Endothelial cell of umbilical vein (primary cell): ENCODE results near the gene ENTPD6.

Source experiments
- EZH2 ChIP-seq: IDR thresholded peaks from 2 replicates; pipeline ENCODE4 v1.6.1; 2012; ENCODE audit warnings: borderline replicate concordance, low read depth, mild to moderate bottlenecking, moderate library complexity, low read length, inconsistent platforms; ENCODE audit not compliant: severe bottlenecking
- POLR2A ChIP-seq: IDR thresholded peaks from 2 replicates; pipeline ENCODE4 v1.6.1; 2012; ENCODE audit warnings: low read depth, mild to moderate bottlenecking, control low read depth, low read length
- TF ChIP-seq, protein P1 (sequence below), 2 donors: IDR thresholded peaks; 1 replicate in 1 of 2; 2 replicates in 1 of 2; pipeline ENCODE4 v1.5.1; 2011; ENCODE audit warnings: low read length in 2 of 2, mild to moderate bottlenecking in 2 of 2, moderate library complexity in 2 of 2, control low read depth in 1 of 2, inconsistent platforms in 1 of 2, low read depth in 1 of 2; ENCODE audit not compliant: insufficient read depth in 1 of 2; ENCODE audit errors: extremely low read depth in 1 of 2

DNA sequence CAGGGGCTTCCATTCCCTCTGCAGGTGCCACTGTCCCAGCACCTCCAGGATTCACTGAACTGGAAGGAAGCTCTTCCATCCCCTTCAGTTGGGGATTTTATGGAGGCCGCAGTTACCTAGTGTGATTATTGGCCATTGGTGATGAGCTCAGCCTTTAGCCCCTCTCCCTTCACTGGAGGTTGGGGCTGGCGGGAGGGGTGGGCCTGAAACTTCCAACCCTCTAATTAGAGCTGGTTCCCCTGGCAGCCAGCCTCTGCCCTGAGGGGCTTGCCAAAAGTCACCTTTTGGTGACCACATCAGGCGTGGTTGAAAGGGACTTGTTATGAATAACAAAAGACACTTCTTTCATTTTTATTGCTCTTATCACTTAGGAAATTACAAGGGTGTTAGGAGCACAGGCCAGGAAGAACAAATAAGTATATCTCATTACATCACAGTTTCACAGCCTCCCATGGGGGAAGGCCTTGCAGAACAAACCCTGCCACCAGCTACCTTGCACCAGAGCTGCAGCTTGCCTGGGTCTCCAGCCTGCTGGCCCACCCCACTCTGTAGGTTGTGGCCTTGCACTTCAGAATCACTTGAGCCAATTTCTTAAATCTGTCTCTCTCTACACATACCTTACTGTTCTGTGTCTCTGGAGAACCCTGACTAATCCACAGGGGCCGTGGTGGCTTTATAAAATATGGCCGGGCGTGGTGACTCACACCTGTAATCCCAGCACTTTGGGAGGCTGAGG is 57.3 kb downstream of the ENTPD6 start:
- no peak for TF ChIP-seq EZH2
- TF ChIP-seq POLR2A, result no peak
- TF ChIP-seq, protein P1, sequence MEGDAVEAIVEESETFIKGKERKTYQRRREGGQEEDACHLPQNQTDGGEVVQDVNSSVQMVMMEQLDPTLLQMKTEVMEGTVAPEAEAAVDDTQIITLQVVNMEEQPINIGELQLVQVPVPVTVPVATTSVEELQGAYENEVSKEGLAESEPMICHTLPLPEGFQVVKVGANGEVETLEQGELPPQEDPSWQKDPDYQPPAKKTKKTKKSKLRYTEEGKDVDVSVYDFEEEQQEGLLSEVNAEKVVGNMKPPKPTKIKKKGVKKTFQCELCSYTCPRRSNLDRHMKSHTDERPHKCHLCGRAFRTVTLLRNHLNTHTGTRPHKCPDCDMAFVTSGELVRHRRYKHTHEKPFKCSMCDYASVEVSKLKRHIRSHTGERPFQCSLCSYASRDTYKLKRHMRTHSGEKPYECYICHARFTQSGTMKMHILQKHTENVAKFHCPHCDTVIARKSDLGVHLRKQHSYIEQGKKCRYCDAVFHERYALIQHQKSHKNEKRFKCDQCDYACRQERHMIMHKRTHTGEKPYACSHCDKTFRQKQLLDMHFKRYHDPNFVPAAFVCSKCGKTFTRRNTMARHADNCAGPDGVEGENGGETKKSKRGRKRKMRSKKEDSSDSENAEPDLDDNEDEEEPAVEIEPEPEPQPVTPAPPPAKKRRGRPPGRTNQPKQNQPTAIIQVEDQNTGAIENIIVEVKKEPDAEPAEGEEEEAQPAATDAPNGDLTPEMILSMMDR (IDR thresholded peaks at IDR 0.05; ENCODE audit: extremely low read depth in 1 of 2, insufficient read depth in 1 of 2, low read depth in 1 of 2, low read length in 2 of 2), result no peak
